ENCODE results near the gene DTNA.

DTNA gene

GRCh38 chr18:34738175-34738894, 28.2 kb downstream of the DTNA start:
- no peak overlapping the region for H3K4me3 ChIP-seq (ENCODE audit: low read depth, low read length)
- no peak for DNase-seq (ENCODE audit: low read depth)
- TF ChIP-seq, protein P1, sequence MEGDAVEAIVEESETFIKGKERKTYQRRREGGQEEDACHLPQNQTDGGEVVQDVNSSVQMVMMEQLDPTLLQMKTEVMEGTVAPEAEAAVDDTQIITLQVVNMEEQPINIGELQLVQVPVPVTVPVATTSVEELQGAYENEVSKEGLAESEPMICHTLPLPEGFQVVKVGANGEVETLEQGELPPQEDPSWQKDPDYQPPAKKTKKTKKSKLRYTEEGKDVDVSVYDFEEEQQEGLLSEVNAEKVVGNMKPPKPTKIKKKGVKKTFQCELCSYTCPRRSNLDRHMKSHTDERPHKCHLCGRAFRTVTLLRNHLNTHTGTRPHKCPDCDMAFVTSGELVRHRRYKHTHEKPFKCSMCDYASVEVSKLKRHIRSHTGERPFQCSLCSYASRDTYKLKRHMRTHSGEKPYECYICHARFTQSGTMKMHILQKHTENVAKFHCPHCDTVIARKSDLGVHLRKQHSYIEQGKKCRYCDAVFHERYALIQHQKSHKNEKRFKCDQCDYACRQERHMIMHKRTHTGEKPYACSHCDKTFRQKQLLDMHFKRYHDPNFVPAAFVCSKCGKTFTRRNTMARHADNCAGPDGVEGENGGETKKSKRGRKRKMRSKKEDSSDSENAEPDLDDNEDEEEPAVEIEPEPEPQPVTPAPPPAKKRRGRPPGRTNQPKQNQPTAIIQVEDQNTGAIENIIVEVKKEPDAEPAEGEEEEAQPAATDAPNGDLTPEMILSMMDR (IDR thresholded peaks at IDR 0.05; ENCODE audit: low read depth, low read length, missing control alignments), result no peak

- DNase-seq (ENCODE audit: low read depth), result no peak
- TF ChIP-seq, protein P1 (IDR thresholded peaks at IDR 0.05; ENCODE audit: low read depth, low read length, missing control alignments), result no peak
- H3K4me3 ChIP-seq (ENCODE audit: low read depth, low read length), result no peak overlapping the region
These were observed 30.0 kb downstream of the DTNA start for GRCh38 chr18:34740101-34740500.

- TF ChIP-seq, protein P1 (IDR thresholded peaks at IDR 0.05; ENCODE audit: low read depth, low read length, missing control alignments), result no peak
- no peak for DNase-seq (ENCODE audit: low read depth)
- no peak overlapping the region for H3K4me3 ChIP-seq (ENCODE audit: low read depth, low read length)
These were observed 30.6 kb downstream of the DTNA start for GRCh38 chr18:34740724-34741123.

GRCh38 chr18:34741401-34741800, 31.3 kb downstream of the DTNA start:
- no peak for DNase-seq (ENCODE audit: low read depth)
- no peak overlapping the region for H3K4me3 ChIP-seq (ENCODE audit: low read depth, low read length)
- TF ChIP-seq, protein P1 (IDR thresholded peaks at IDR 0.05; ENCODE audit: low read depth, low read length, missing control alignments), result no peak

DNA sequence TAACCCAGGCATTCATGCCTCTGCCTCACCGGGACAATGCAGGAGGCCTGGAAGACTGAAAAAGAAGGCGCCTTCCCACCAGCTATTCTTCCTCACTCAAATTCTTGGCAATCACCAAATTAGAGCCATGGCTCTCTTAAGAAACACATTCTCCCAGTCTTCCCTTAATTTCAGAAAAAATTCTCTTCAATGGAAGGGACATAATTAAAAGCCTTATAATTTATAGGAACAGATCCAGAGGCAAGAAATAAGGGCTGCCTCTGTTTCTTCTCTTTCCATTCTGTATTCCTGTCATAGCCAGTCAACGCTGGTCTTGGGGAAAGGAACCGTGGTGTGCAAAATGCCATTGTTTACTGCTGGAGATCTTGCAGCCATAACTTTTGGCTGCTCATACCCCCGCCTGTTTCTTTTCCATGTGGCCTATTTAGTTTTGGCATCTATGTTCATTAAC, 32.8 kb downstream of the DTNA start:
- no peak overlapping the region for H3K4me3 ChIP-seq (ENCODE audit: low read depth, low read length)
- no peak for DNase-seq (ENCODE audit: low read depth)
- TF ChIP-seq, protein P1 (IDR thresholded peaks at IDR 0.05; ENCODE audit: low read depth, low read length, missing control alignments), result no peak

- DNase-seq (ENCODE audit: low read depth), result no peak
- TF ChIP-seq, protein P1 (IDR thresholded peaks at IDR 0.05; ENCODE audit: low read depth, low read length, missing control alignments), result no peak
These were observed 34.5 kb downstream of the DTNA start for GRCh38 chr18:34744569-34744968.

DNA sequence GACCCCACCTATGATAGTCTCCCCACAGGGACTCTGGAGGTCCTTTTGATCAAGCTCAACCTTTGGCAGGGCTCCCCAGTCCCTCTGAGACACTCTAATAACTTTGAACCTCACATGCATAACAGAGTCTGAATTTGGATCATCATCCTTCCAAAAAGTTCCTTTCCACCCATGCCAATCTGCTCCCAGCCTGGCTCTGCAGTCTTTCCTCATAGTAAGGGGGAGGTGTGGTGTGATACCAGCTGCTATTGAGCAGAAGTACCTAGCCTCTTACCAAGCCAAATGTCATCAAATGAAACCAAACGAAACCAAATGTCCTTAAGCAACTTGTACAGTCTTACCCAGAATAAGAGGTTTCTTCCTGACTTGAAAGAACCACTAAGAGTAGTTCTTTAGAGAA, 36.5 kb downstream of the DTNA start:
- TF ChIP-seq, protein P1 (IDR thresholded peaks at IDR 0.05; ENCODE audit: low read depth, low read length, missing control alignments), result no peak
- H3K4me3 ChIP-seq (ENCODE audit: low read depth, low read length), result no peak overlapping the region

More at GRCh38 chr18:34744569-34744968, 34.5 kb downstream of the DTNA start:
- no peak overlapping the region for H3K4me3 ChIP-seq (ENCODE audit: low read depth, low read length)

More for the DNA sequence above, 36.5 kb downstream of the DTNA start:
- DNase-seq (ENCODE audit: low read depth), result no peak

All from GM12864 (cell line).